Stimulated activated naive B cell treated with anti-CD40 and anti-IgM and Interleukin-4, amounts not matched to agents 10 μg/mL and 1 μg/mL and 100 μg/mL, for 72 hours (primary cell): ENCODE results near the gene TMEM267.
A peak's percentile ranks its signal among the peaks of the same experiment; 100 is the strongest.
"Not testable (repeated sequence)": the region's sequence is repeated elsewhere in the genome, so short reads cannot be mapped to it uniquely, and the experiment has no call there.

Source experiments
- ATAC-seq, 2 donors: fragments of 150-1000 bp; cut with Tn5 transposase; replicated peaks; 2 replicates each; pipeline ENCODE4 v1.10.0; 2021; ENCODE audit warnings: moderate library complexity in 1 of 2
- DNase-seq: peaks from one replicate; pipeline ENCODE4 v3.0.0; 2021
- H3K27ac Mint-ChIP-seq: one replicate; pipeline ENCODE4 v1.8.0; 2022; ENCODE audit warnings: mild to moderate bottlenecking, mixed read lengths
- H3K27me3 Mint-ChIP-seq, 2 donors: one replicate each; pipeline ENCODE4 v1.8.0; 2022; ENCODE audit warnings: mixed read lengths in 2 of 2
- H3K36me3 Mint-ChIP-seq, 2 donors: one replicate each; pipeline ENCODE4 v1.8.0; 2022; ENCODE audit warnings: mixed read lengths in 2 of 2, mild to moderate bottlenecking in 1 of 2
- H3K4me1 Mint-ChIP-seq, 2 donors: one replicate each; pipeline ENCODE4 v1.8.0; 2022; ENCODE audit warnings: mixed read lengths in 2 of 2, mild to moderate bottlenecking in 1 of 2
- H3K4me3 Mint-ChIP-seq, 2 donors: one replicate each; pipeline ENCODE4 v1.8.0; 2022; ENCODE audit warnings: mild to moderate bottlenecking in 2 of 2, mixed read lengths in 2 of 2, moderate library complexity in 1 of 2
- H3K9me3 Mint-ChIP-seq, 2 donors: one replicate each; pipeline ENCODE4 v1.8.0; 2022; ENCODE audit warnings: mixed read lengths in 2 of 2, mild to moderate bottlenecking in 1 of 2

TMEM267 gene

GRCh38 chr5:43483298-43484105 lies at the start of gene TMEM267:
TSS of gene TMEM267 (minus strand) at chr5:43483865. CDS start at chr5:43453969, 29,896 bp downstream.
- peak; percentile 81 for DNase-seq
- no peaks in the 10 kb centered on the region for H3K27me3 Mint-ChIP-seq
- peak within 1 kb of the TSS; percentile 89 to 97 for H3K4me3 Mint-ChIP-seq
- peak; percentile 89 to 92 for ATAC-seq
- peaks cover 3 to 18% of the 10 kb centered on the region in 2 donors for H3K36me3 Mint-ChIP-seq
- H3K4me1 Mint-ChIP-seq, result peaks cover 14 to 26% of the 10 kb centered on the region in 2 donors
- H3K27ac Mint-ChIP-seq, result peak within 1 kb of the TSS; percentile 100
- H3K9me3 Mint-ChIP-seq, result no peaks in the 10 kb centered on the region

- H3K4me3 Mint-ChIP-seq, result no peak overlapping the region
- H3K9me3 Mint-ChIP-seq, result no peaks in the 10 kb centered on the region
- H3K36me3 Mint-ChIP-seq, result peaks cover 9 to 56% of the 10 kb centered on the region in 2 donors
- no peak for ATAC-seq
- no peaks in the 10 kb centered on the region for H3K4me1 Mint-ChIP-seq
- H3K27me3 Mint-ChIP-seq, result no peaks in the 10 kb centered on the region
- no peak for DNase-seq
- H3K27ac Mint-ChIP-seq, result no peak overlapping the region
Observed at GRCh38 chr5:43530648-43531047, 47.0 kb upstream of the TMEM267 start.

GRCh38 chr5:43523662-43524072 lies 40.0 kb upstream of the TMEM267 start:
- no peaks in the 10 kb centered on the region for H3K27me3 Mint-ChIP-seq
- ATAC-seq, result no peak
- DNase-seq, result no peak
- peaks cover 26 to 49% of the 10 kb centered on the region in 2 donors for H3K36me3 Mint-ChIP-seq
- H3K4me3 Mint-ChIP-seq, result no peak overlapping the region
- H3K9me3 Mint-ChIP-seq, result peaks cover 0 to 1% of the 10 kb centered on the region in 2 donors
- no peak overlapping the region for H3K27ac Mint-ChIP-seq
- H3K4me1 Mint-ChIP-seq, result peaks cover 0 to 1% of the 10 kb centered on the region in 2 donors

GRCh38 chr5:43520615-43521014 lies 37.0 kb upstream of the TMEM267 start:
- H3K36me3 Mint-ChIP-seq, result peaks cover 24 to 39% of the 10 kb centered on the region in 2 donors
- DNase-seq, result no peak
- no peaks in the 10 kb centered on the region for H3K27me3 Mint-ChIP-seq
- H3K27ac Mint-ChIP-seq, result no peak overlapping the region
- peaks cover 6 to 8% of the 10 kb centered on the region in 2 donors for H3K4me1 Mint-ChIP-seq
- H3K4me3 Mint-ChIP-seq, result no peak overlapping the region
- ATAC-seq, result no peak
- H3K9me3 Mint-ChIP-seq, result peaks cover 0 to 2% of the 10 kb centered on the region in 2 donors

GRCh38 chr5:43515678-43516048 lies 32.0 kb upstream of the TMEM267 start:
- H3K27ac Mint-ChIP-seq, result peak overlapping the region; percentile 93
- no peak for DNase-seq
- ATAC-seq, result no peak
- no peaks in the 10 kb centered on the region for H3K27me3 Mint-ChIP-seq
- peaks cover 0 to 1% of the 10 kb centered on the region in 2 donors for H3K9me3 Mint-ChIP-seq
- H3K4me3 Mint-ChIP-seq, result peak overlapping the region; percentile 89 to 95
- peaks cover 5 to 13% of the 10 kb centered on the region in 2 donors for H3K36me3 Mint-ChIP-seq
- H3K4me1 Mint-ChIP-seq, result peaks cover 16 to 31% of the 10 kb centered on the region in 2 donors

- H3K4me1 Mint-ChIP-seq, result peaks cover 14 to 31% of the 10 kb centered on the region in 2 donors
- DNase-seq (peak; percentile 90), ATAC-seq (peak; percentile 99)
- H3K4me3 Mint-ChIP-seq, result peak within 1 kb of the TSS; percentile 89 to 95
- peaks cover 0 to 1% of the 10 kb centered on the region in 2 donors for H3K9me3 Mint-ChIP-seq
- peak within 1 kb of the TSS; percentile 93 for H3K27ac Mint-ChIP-seq
- H3K27me3 Mint-ChIP-seq, result no peaks in the 10 kb centered on the region
- H3K36me3 Mint-ChIP-seq, result peaks cover 6 to 10% of the 10 kb centered on the region in 2 donors
Observed at GRCh38 chr5:43514816-43515677, 31.4 kb upstream of the TMEM267 start, which contains the start of gene C5orf34. TSS of gene C5orf34 (minus strand) at chr5:43515148. CDS start at chr5:43509339, 5,809 bp downstream.

GRCh38 chr5:43514471-43514815 lies 30.8 kb upstream of the TMEM267 start:
- H3K9me3 Mint-ChIP-seq, result peaks cover 0 to 1% of the 10 kb centered on the region in 2 donors
- ATAC-seq, result peak; percentile 49
- H3K27ac Mint-ChIP-seq, result peak overlapping the region; percentile 93
- no peaks in the 10 kb centered on the region for H3K27me3 Mint-ChIP-seq
- peak overlapping the region; percentile 89 to 95 for H3K4me3 Mint-ChIP-seq
- H3K36me3 Mint-ChIP-seq, result peaks cover 6 to 10% of the 10 kb centered on the region in 2 donors
- peaks cover 14 to 31% of the 10 kb centered on the region in 2 donors for H3K4me1 Mint-ChIP-seq
- no peak for DNase-seq

- H3K36me3 Mint-ChIP-seq, result peaks cover 6 to 10% of the 10 kb centered on the region in 2 donors
- H3K27me3 Mint-ChIP-seq, result no peaks in the 10 kb centered on the region
- H3K27ac Mint-ChIP-seq, result no peak overlapping the region
- H3K4me1 Mint-ChIP-seq, result peaks cover 14 to 31% of the 10 kb centered on the region in 2 donors
- ATAC-seq (no peak), DNase-seq (no peak)
- H3K4me3 Mint-ChIP-seq, result peak overlapping the region; percentile 89 to 95
- peaks cover 0 to 1% of the 10 kb centered on the region in 2 donors for H3K9me3 Mint-ChIP-seq
Observed at GRCh38 chr5:43514025-43514424, 30.4 kb upstream of the TMEM267 start.

GRCh38 chr5:43511062-43511461 lies 27.4 kb upstream of the TMEM267 start:
- not testable (repeated sequence) for ATAC-seq, H3K4me3 Mint-ChIP-seq, H3K9me3 Mint-ChIP-seq, DNase-seq, H3K27ac Mint-ChIP-seq, H3K36me3 Mint-ChIP-seq, H3K27me3 Mint-ChIP-seq
- H3K4me1 Mint-ChIP-seq, result peaks cover 10 to 24% of the 10 kb centered on the region in 2 donors

GRCh38 chr5:43498581-43498980 lies 14.9 kb upstream of the TMEM267 start:
- H3K9me3 Mint-ChIP-seq, result no peaks in the 10 kb centered on the region
- ATAC-seq, result no peak
- H3K27me3 Mint-ChIP-seq, result no peaks in the 10 kb centered on the region
- peaks cover 7 to 12% of the 10 kb centered on the region in 2 donors for H3K36me3 Mint-ChIP-seq
- no peak overlapping the region for H3K4me3 Mint-ChIP-seq
- H3K27ac Mint-ChIP-seq, result no peak overlapping the region
- H3K4me1 Mint-ChIP-seq, result no peaks in the 10 kb centered on the region
- no peak for DNase-seq

- no peaks in the 10 kb centered on the region for H3K4me1 Mint-ChIP-seq
- no peak for DNase-seq
- H3K27ac Mint-ChIP-seq, result no peak overlapping the region
- no peaks in the 10 kb centered on the region for H3K9me3 Mint-ChIP-seq
- H3K36me3 Mint-ChIP-seq, result peaks cover 7 to 9% of the 10 kb centered on the region in 2 donors
- H3K4me3 Mint-ChIP-seq, result no peak overlapping the region
- ATAC-seq, result no peak
- no peaks in the 10 kb centered on the region for H3K27me3 Mint-ChIP-seq
Observed at GRCh38 chr5:43497311-43498104, 13.8 kb upstream of the TMEM267 start.

GRCh38 chr5:43491326-43491725 lies 7.7 kb upstream of the TMEM267 start:
- Mint-ChIP-seq H3K9me3 (no peaks in the 10 kb centered on the region), H3K4me3 (no peak overlapping the region), H3K27me3 (no peaks in the 10 kb centered on the region), H3K4me1 (peaks cover 0 to 2% of the 10 kb centered on the region in 2 donors), H3K36me3 (peaks cover 5 to 10% of the 10 kb centered on the region in 2 donors), H3K27ac (no peak overlapping the region)
- DNase-seq (no peak), ATAC-seq (no peak)

GRCh38 chr5:43486353-43486752 lies 2.7 kb upstream of the TMEM267 start:
- DNase-seq (no peak), ATAC-seq (no peak)
- peaks cover 12 to 26% of the 10 kb centered on the region in 2 donors for H3K4me1 Mint-ChIP-seq
- no peaks in the 10 kb centered on the region for H3K9me3 Mint-ChIP-seq
- H3K27ac Mint-ChIP-seq, result no peak overlapping the region
- H3K36me3 Mint-ChIP-seq, result peaks cover 6 to 15% of the 10 kb centered on the region in 2 donors
- H3K27me3 Mint-ChIP-seq, result no peaks in the 10 kb centered on the region
- H3K4me3 Mint-ChIP-seq, result no peak overlapping the region

GRCh38 chr5:43485406-43485805 lies 1.7 kb upstream of the TMEM267 start:
- ATAC-seq, result no peak
- Mint-ChIP-seq H3K4me1 (peaks cover 12 to 26% of the 10 kb centered on the region in 2 donors), H3K27ac (peak overlapping the region; percentile 100), H3K9me3 (no peaks in the 10 kb centered on the region), H3K4me3 (peak overlapping the region in 1 of 2 donors; percentile 10), H3K27me3 (no peaks in the 10 kb centered on the region), H3K36me3 (peaks cover 6 to 18% of the 10 kb centered on the region in 2 donors)
- DNase-seq, result no peak
